ENCODE results near the gene SLC47A1.
"Not testable (repeated sequence)": the region's sequence is repeated elsewhere in the genome, so short reads cannot be mapped to it uniquely, and the experiment has no call there.

SLC47A1 gene, protein sequence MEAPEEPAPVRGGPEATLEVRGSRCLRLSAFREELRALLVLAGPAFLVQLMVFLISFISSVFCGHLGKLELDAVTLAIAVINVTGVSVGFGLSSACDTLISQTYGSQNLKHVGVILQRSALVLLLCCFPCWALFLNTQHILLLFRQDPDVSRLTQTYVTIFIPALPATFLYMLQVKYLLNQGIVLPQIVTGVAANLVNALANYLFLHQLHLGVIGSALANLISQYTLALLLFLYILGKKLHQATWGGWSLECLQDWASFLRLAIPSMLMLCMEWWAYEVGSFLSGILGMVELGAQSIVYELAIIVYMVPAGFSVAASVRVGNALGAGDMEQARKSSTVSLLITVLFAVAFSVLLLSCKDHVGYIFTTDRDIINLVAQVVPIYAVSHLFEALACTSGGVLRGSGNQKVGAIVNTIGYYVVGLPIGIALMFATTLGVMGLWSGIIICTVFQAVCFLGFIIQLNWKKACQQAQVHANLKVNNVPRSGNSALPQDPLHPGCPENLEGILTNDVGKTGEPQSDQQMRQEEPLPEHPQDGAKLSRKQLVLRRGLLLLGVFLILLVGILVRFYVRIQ

DNA sequence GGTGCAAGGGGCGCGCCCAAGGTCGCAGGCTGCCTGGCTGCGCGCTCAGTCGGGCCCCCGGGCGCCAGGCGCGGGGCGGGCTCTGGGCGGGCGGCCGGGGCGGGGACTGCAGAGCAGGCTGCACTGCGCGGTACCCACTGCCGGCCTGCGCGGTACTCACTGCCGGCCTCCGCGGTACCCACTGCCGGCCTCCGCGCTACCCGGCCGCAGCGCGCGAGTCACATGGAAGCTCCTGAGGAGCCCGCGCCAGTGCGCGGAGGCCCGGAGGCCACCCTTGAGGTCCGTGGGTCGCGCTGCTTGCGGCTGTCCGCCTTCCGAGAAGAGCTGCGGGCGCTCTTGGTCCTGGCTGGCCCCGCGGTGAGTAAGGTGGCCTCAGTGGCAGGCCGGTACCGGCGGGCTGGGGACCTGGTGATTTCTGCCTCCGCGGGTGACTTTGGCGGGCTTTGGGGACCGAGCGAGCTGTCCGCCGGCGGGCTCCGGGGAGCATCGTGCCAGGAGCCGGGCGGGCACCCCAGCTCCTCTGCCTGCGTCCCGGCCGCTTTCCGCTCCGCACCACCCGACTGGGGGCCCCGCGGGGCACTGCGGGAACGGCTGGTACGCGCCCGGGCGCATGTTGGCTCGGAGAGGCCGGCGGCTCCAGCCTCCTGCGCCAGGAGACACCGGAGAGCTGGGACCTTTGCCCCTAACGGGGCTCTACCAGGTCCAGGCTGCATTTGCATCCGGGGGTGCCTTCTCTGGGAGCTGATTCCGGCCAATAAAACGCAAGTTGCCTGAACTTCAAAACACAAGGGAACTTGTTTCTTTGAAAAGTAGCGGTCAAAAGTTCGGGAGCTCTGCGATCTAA, at the start of gene SLC47A1:
TSS of gene SLC47A1 (plus strand) at position 137 of the 844 bp plus-strand sequence. CDS start at position 223, 86 bp downstream.
- peak in 2 of 3 experiments; percentile 26 to 37 for DNase-seq

- no peak for DNase-seq
Observed at GRCh38 chr17:19485800-19486340, 47.8 kb upstream of the SLC47A1 start.

GRCh38 chr17:19486351-19487023, 47.2 kb upstream of the SLC47A1 start:
- DNase-seq = no peak

DNA sequence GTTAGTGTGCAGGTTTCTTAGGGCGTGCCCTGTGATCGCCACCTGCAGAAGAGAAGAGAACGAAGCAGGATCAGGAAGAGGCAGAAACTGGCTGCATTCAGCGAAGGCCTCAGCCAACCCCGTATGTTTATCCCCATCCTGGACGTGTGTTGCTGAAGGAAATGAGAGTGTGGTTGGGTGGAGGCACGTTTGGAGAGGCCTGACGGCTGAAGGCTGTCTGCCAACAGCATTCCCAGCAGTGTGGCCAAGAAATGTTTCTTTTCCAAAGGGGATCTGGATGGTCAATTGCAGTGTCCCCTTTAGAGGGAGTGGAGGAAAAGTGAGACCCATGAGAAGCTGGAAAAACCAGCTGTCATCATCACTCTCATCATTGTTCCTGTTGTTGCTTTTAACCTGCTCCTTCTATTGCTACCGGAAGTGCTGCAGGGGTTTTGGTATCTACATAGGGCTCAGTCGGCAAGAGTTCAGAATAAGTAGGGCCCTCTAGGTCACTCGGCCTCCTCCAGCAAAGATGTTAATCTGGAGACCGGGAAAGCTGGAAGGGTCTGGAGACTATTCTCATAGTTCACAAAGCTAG, 46.5 kb upstream of the SLC47A1 start:
- no peak for DNase-seq

- no peak for DNase-seq
Observed at GRCh38 chr17:19492141-19492540, 41.5 kb upstream of the SLC47A1 start.

DNA sequence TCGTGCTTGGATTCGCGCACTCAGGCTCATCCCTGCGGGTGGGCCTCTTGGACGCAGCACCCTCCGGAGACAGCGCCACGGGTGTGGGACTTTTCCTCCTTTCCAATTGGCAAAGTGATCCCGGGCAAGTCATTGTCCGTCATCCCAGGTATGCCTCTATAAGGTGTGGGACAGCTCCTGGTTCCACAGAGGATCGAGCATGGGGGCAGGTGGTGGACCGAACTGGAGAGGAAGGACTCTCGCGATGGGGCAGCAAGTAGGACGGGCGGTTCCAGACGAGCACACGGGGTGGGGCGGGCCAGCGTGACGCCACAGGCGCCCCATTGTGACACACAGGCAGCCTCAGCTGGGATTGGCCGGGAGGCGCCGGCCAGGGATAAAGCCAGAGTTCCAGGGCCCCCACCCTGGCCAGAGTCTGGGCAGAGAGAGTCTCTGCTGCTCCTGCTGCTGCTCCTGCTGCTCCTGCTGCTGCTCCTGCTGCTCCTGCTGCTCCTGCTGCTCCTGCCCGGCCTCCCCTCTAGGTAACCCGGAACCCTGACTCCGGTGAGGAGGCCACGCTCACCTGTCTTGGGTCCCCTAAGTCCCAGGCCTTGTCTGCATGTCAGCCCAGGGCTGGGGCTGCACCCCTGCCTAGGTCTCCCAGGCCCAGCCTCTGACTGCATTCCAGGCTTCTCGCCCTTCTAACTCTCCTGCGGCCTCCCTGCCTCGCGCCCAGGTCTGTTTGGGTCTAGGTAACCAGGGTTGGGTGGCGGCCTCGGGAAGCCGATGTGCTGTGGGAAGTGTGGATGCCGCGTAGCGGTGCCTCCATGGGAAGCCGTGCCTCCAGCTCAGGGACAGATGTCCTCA, 38.5 kb upstream of the SLC47A1 start:
- DNase-seq = no peak

- DNase-seq = no peak
Observed at GRCh38 chr17:19495828-19496528, 37.7 kb upstream of the SLC47A1 start.

DNA sequence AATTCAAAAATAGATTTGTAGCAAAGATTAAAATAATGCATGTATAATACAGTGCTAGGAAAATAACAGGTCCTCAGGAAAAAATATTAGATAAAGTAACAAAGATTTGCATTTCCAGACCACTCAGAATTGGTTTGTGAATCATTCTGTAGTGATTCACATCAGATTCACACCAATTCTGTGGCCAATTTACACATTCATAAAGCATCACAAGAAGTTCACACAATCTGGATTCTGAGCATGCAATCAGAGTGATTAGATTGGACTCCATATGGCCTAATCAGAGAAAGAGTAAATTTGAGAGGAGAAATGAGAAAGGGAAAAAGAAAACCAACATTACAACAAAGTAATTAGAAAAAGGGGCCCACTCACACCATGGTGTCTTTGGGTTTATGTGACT, 36.0 kb upstream of the SLC47A1 start:
- DNase-seq = no peak

DNA sequence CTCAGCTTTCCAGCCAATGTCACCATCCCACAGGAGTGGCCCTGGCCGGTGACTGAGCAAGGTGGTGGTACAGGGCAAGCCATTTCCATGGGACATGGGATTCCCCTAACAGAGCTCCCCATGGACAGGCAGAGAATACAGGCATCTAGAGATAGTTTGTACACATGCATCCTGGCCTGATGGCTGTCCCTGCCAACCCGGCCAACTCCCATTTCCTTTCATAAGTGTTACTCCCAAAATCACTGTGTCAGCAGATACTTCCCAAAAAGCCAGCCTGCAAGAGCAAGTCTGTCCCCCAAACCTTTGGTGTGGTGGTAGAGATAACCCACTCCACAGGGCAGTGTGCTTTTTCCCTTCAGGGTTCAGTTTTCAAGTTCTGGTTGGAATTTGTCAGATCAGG, 32.4 kb upstream of the SLC47A1 start:
- no peak for DNase-seq

GRCh38 chr17:19502517-19502916, 31.1 kb upstream of the SLC47A1 start:
- DNase-seq = no peak

DNA sequence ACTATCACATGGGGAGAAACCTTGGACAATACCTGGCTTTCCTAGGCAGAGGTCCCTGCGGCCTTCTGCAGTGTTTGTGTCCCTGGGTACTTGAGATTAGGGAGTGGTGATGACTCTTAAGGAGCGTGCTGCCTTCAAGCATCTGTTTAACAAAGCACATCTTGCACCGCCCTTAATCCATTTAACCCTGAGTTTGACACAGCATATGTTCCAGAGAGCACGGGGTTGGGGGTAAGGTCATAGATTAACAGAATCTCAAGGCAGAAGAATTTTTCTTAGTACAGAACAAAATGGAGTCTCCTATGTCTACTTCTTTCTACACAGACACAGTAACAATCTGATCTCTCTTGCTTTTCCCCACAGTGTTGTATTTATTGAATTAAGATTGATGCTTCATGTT, 28.1 kb upstream of the SLC47A1 start:
- not testable (repeated sequence) for DNase-seq

DNA sequence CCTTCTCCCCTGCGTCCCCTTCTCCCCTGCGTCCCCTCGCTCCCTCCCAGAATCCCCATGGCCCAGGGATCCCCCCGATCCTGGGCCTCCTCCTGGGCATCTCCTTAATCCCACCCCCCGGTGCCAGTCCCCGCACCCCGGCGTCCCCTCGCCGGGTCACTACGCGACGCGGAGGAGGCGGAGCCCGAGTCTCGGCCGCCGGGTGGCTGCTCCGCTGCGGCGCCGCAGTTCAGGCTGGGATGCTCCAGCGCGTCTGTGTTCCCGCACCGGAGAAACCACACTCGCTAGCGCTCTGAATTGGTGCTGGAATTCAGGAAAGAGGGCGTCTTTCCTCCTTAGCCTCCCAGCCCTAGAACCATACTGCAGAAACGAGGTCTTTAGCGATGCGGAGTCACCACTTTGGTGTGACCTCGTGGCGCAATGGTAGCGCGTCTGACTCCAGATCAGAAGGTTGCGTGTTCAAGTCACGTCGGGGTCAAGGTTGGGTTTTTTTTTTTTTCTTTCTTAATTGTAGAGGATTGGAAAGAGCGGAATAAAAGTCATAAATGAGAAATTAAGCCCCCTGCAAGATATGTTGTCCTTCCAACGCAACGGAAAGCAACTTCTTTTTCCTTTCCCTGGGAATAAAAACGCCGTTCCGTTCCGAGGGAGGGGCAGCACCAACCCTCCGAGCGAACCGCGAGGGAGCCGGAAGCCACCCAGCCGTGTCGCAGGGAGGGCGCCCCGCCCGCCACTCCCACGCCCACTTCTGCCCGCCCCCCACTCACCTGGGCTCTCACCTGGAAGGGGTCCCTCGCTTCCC, 25.7 kb upstream of the SLC47A1 start:
- peak; percentile 65 to 94 (median 85) for DNase-seq

- DNase-seq = no peak
Observed at GRCh38 chr17:19508577-19508867, 25.1 kb upstream of the SLC47A1 start.

- not testable (repeated sequence) for DNase-seq
Observed at GRCh38 chr17:19509281-19509852, 24.3 kb upstream of the SLC47A1 start.

GRCh38 chr17:19510903-19511302, 22.8 kb upstream of the SLC47A1 start:
- no peak for DNase-seq

DNA sequence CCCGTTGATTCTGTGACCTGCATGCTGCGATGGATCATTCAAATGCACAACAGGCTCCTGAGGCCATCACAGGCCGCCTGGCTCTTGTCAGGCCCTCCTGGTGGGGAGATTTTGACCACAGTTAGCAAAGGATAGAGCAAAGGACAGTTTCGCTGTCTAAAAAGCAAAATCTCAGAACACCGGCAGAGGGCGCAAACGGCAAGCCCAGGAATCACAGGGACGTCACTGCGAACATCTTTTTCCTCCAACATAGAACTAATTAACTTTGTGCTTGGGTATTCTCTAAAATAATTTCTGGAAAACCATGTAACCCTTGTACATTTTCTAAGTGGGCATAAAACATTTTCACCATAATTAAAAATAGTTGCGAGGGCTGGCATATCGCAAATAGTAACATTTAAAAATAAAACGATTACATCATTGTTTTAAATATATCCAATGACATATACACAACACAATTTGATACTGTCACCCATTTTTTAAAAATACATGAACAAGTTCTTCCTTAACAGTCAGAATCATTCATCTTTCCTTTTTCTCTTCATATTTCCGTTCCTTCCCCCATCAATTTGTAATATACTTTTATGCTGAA, 19.7 kb upstream of the SLC47A1 start:
- peak; percentile 24 to 73 (median 47) for DNase-seq

GRCh38 chr17:19517699-19518098, 16.0 kb upstream of the SLC47A1 start:
- no peak for DNase-seq

- not testable (repeated sequence) for DNase-seq
Observed at GRCh38 chr17:19519388-19520291, 14.0 kb upstream of the SLC47A1 start.
